Measurements from ENCODE around the gene DES.

- no peak for TF ChIP-seq CTCF (conservative IDR thresholded peaks at IDR 0.05; ENCODE audit: low read depth, low read length)
- no peak for TF ChIP-seq EZH2 (IDR thresholded peaks at IDR 0.05; ENCODE audit: low read length, unreplicated experiment)
- no peak for TF ChIP-seq EZH2phosphoT487 (IDR thresholded peaks at IDR 0.05; ENCODE audit: borderline replicate concordance, low read length)
Observed at GRCh38 chr2:219460424-219460926, 42.3 kb downstream of the DES start.
